ENCODE measurements around the gene ZBTB18.

- TF ChIP-seq CTCF (IDR thresholded peaks at IDR 0.05; ENCODE audit: low read depth, low read length) (no peak), POLR2A (IDR thresholded peaks at IDR 0.05; ENCODE audit: extremely low read depth, insufficient read length) (no peak)
These were observed 9.6 kb downstream of the ZBTB18 start for GRCh38 chr1:244060686-244061085.
